NCI-H1694 treated with DMSO at 0.1 percent for 48 hours (cell line): ENCODE measurements around the gene NOP58.
"Not testable (repeated sequence)": the region's sequence is repeated elsewhere in the genome, so short reads cannot be mapped to it uniquely, and the experiment has no call there.

Experiments used
- DNase-seq: peaks from one replicate; lab custom pipeline; 2025; lab: John Stamatoyannopoulos, UW

Gene NOP58

GRCh38 chr2:202265467-202266277 is at the start of gene NOP58:
Gene NOP58 (plus strand): TSS chr2:202265763. CDS start chr2:202265942, 179 bp downstream.
- DNase-seq: peak; percentile 97

- DNase-seq: no peak
Measured at GRCh38 chr2:202221873-202222272, 43.7 kb upstream of the NOP58 start.

- no peak for DNase-seq
Measured at GRCh38 chr2:202237787-202238233, 27.8 kb upstream of the NOP58 start.

- peak; percentile 85 for DNase-seq
Measured at GRCh38 chr2:202238234-202239197, 27.0 kb upstream of the NOP58 start, which contains the start of gene SUMO1. Gene SUMO1 (minus strand): TSS chr2:202238597. CDS start chr2:202238451, 146 bp downstream.

- not testable (repeated sequence) for DNase-seq
Measured at GRCh38 chr2:202247710-202248109, 17.9 kb upstream of the NOP58 start.

GRCh38 chr2:202249521-202250253 is 15.9 kb upstream of the NOP58 start:
- DNase-seq: no peak

GRCh38 chr2:202251494-202251893 is 14.1 kb upstream of the NOP58 start:
- no peak for DNase-seq

- no peak for DNase-seq
Measured at GRCh38 chr2:202261531-202261930, 4.0 kb upstream of the NOP58 start.

GRCh38 chr2:202267495-202267894 is 1.9 kb downstream of the NOP58 start:
- no peak for DNase-seq

- no peak for DNase-seq
Measured at GRCh38 chr2:202269585-202269984, 4.0 kb downstream of the NOP58 start.

GRCh38 chr2:202270487-202270886 is 4.9 kb downstream of the NOP58 start:
- no peak for DNase-seq

GRCh38 chr2:202276078-202276720 is 10.6 kb downstream of the NOP58 start:
- DNase-seq: not testable (repeated sequence)

GRCh38 chr2:202278036-202278760 is 12.6 kb downstream of the NOP58 start:
- DNase-seq: no peak

GRCh38 chr2:202278944-202279343 is 13.4 kb downstream of the NOP58 start:
- peak; percentile 56 for DNase-seq

GRCh38 chr2:202286595-202286994 is 21.0 kb downstream of the NOP58 start:
- DNase-seq: no peak

- DNase-seq: no peak
Measured at GRCh38 chr2:202289394-202290204, 24.0 kb downstream of the NOP58 start.

- no peak for DNase-seq
Measured at GRCh38 chr2:202290316-202290715, 24.8 kb downstream of the NOP58 start.

- DNase-seq: no peak
Measured at GRCh38 chr2:202290970-202291369, 25.4 kb downstream of the NOP58 start.

GRCh38 chr2:202299712-202300111 is 34.1 kb downstream of the NOP58 start:
- DNase-seq: no peak

- DNase-seq: no peak
Measured at GRCh38 chr2:202306034-202306433, 40.5 kb downstream of the NOP58 start.
